RWPE2 (cell line): ENCODE results near the gene SPIB.
A peak's percentile ranks its signal among the peaks of the same experiment; 100 is the strongest.

Experiments
- ATAC-seq: fragments of 200-7000 bp; cut with Tn5 transposase; 3 replicates; pipeline ENCODE4 v1.9.1; 2021; ENCODE audit warnings: low read depth
- DNase-seq: peaks from one replicate; pipeline ENCODE4 v3.0.0-alpha.2; 2020; ENCODE audit warnings: low spot score
- H3K27ac ChIP-seq: fragments of 450-650 bp; 2 replicates; pipeline ENCODE4 v1.5.1; 2017; ENCODE audit warnings: mild to moderate bottlenecking; ENCODE audit not compliant: poor library complexity, severe bottlenecking
- H3K27me3 ChIP-seq: fragments of 250-450 bp; sonication (Bioruptor Pico); 2 replicates; pipeline ENCODE4 v1.5.1; 2021; ENCODE audit warnings: mild to moderate bottlenecking, moderate library complexity; ENCODE audit not compliant: insufficient read depth, poor library complexity, severe bottlenecking
- H3K36me3 ChIP-seq: fragments of 250-450 bp; sonication (Bioruptor Pico); 2 replicates; pipeline ENCODE4 v1.5.1; 2020; ENCODE audit warnings: low read depth, mild to moderate bottlenecking, moderate library complexity
- H3K4me1 ChIP-seq: fragments of 250-450 bp; sonication (Bioruptor Pico); 2 replicates; pipeline ENCODE4 v1.5.1; 2021; ENCODE audit warnings: mild to moderate bottlenecking, moderate library complexity; ENCODE audit not compliant: insufficient read depth, poor library complexity, severe bottlenecking
- H3K4me3 ChIP-seq: fragments of 250-450 bp; sonication (Bioruptor Pico); 2 replicates; pipeline ENCODE4 v1.5.1; 2021; ENCODE audit warnings: mild to moderate bottlenecking, moderate library complexity; ENCODE audit not compliant: severe bottlenecking
- H3K9me3 ChIP-seq: fragments of 250-450 bp; sonication (Bioruptor Pico); 2 replicates; pipeline ENCODE4 v1.5.1; 2021; ENCODE audit warnings: mild to moderate bottlenecking, moderate library complexity; ENCODE audit not compliant: severe bottlenecking
- CTCF ChIP-seq: fragments of 450-650 bp; IDR thresholded peaks from one replicate; pipeline ENCODE4 v1.5.1; 2017; ENCODE audit warnings: mild to moderate bottlenecking, moderate library complexity; ENCODE audit not compliant: poor library complexity, severe bottlenecking

Gene SPIB

GRCh38 chr19:50460161-50460765, 41.5 kb downstream of the SPIB start:
- Histone ChIP-seq H3K4me1 (no peaks in the 10 kb centered on the region), H3K27ac (no peak overlapping the region), H3K9me3 (no peaks in the 10 kb centered on the region), H3K36me3 (no peaks in the 10 kb centered on the region), H3K4me3 (no peak overlapping the region), H3K27me3 (peaks cover 28% of the 10 kb centered on the region)
- DNase-seq: no peak
- TF ChIP-seq CTCF: no peak
- ATAC-seq: peak; percentile 48

GRCh38 chr19:50461066-50461875, 42.5 kb downstream of the SPIB start:
- Histone ChIP-seq H3K9me3 (no peaks in the 10 kb centered on the region), H3K4me1 (no peaks in the 10 kb centered on the region), H3K4me3 (no peak overlapping the region), H3K36me3 (no peaks in the 10 kb centered on the region), H3K27me3 (peaks cover 28% of the 10 kb centered on the region), H3K27ac (no peak overlapping the region)
- TF ChIP-seq CTCF: peak; percentile 88
- no peak for DNase-seq
- peak; percentile 79 for ATAC-seq

GRCh38 chr19:50462970-50463369, 44.2 kb downstream of the SPIB start:
- Histone ChIP-seq H3K4me1 (no peaks in the 10 kb centered on the region), H3K27me3 (peaks cover 19% of the 10 kb centered on the region), H3K4me3 (no peak overlapping the region), H3K36me3 (no peaks in the 10 kb centered on the region), H3K27ac (no peak overlapping the region), H3K9me3 (no peaks in the 10 kb centered on the region)
- ATAC-seq: no peak
- no peak for TF ChIP-seq CTCF
- no peak for DNase-seq

- Histone ChIP-seq H3K27ac (no peak overlapping the region), H3K9me3 (no peaks in the 10 kb centered on the region), H3K36me3 (no peaks in the 10 kb centered on the region), H3K4me3 (no peak overlapping the region), H3K27me3 (peaks cover 7% of the 10 kb centered on the region), H3K4me1 (no peaks in the 10 kb centered on the region)
- TF ChIP-seq CTCF: no peak
- DNase-seq (no peak), ATAC-seq (no peak)
These were observed 45.6 kb downstream of the SPIB start for GRCh38 chr19:50464348-50464747.

- no peak for TF ChIP-seq CTCF
These were observed 46.3 kb downstream of the SPIB start for GRCh38 chr19:50465000-50465399.

More at GRCh38 chr19:50465000-50465399, 46.3 kb downstream of the SPIB start:
- Histone ChIP-seq H3K27ac (no peak overlapping the region), H3K36me3 (no peaks in the 10 kb centered on the region), H3K4me3 (no peak overlapping the region), H3K9me3 (no peaks in the 10 kb centered on the region), H3K4me1 (no peaks in the 10 kb centered on the region), H3K27me3 (peaks cover 4% of the 10 kb centered on the region)
- ATAC-seq (no peak), DNase-seq (no peak)
